DND-41 (cell line): ENCODE results near the gene FOXN3.

Experiments
- ATAC-seq: fragments of 200-7000 bp; cut with Tn5 transposase; 3 replicates; pipeline ENCODE4 v1.9.1; 2021; ENCODE audit warnings: low read depth; ENCODE audit not compliant: insufficient read depth
- DNase-seq: peaks from one replicate; pipeline ENCODE4 v3.0.0-alpha.2; 2020
- H2AFZ ChIP-seq: 2 replicates; pipeline ENCODE4 v1.6.0; 2012; ENCODE audit warnings: low read depth, low read length
- H3K27ac ChIP-seq: 2 replicates; pipeline ENCODE4 v1.5.1; 2012; ENCODE audit warnings: low read length, inconsistent platforms
- H3K27me3 ChIP-seq: fragments of 200-600 bp; sonication (generic); 2 replicates; pipeline ENCODE4 v1.6.0; 2012; ENCODE audit warnings: low read length, mild to moderate bottlenecking, inconsistent platforms; ENCODE audit not compliant: insufficient read depth, poor library complexity
- H3K36me3 ChIP-seq: 2 replicates; pipeline ENCODE4 v1.5.1; 2012; ENCODE audit warnings: low read length, inconsistent platforms; ENCODE audit not compliant: insufficient read depth
- H3K4me1 ChIP-seq: 2 replicates; pipeline ENCODE4 v1.5.1; 2012; ENCODE audit warnings: mild to moderate bottlenecking, low read length; ENCODE audit not compliant: insufficient read depth
- H3K4me2 ChIP-seq: 2 replicates; pipeline ENCODE4 v1.6.0; 2012; ENCODE audit warnings: mild to moderate bottlenecking, moderate library complexity, low read length, inconsistent platforms; ENCODE audit not compliant: insufficient read depth
- H3K4me3 ChIP-seq, 2 experiments: fragments of 200-600 bp in 1 of 2; shearing (Covaris generic) in 1 of 2; 2 replicates each; pipeline ENCODE4 v1.5.1; 2012 to 2016; ENCODE audit warnings: inconsistent platforms in 2 of 2, low read length in 2 of 2, mild to moderate bottlenecking in 2 of 2, low read depth in 1 of 2, moderate library complexity in 1 of 2
- H3K79me2 ChIP-seq: 2 replicates; pipeline ENCODE4 v1.6.0; 2012; ENCODE audit warnings: low read length, inconsistent platforms; ENCODE audit not compliant: insufficient read depth
- H3K9ac ChIP-seq: 2 replicates; pipeline ENCODE4 v1.6.0; 2012; ENCODE audit warnings: low read depth, mild to moderate bottlenecking, inconsistent platforms, low read length, moderate library complexity
- H3K9me3 ChIP-seq: 2 replicates; pipeline ENCODE4 v1.5.1; 2012; ENCODE audit warnings: low read length, moderate library complexity, mild to moderate bottlenecking, inconsistent platforms; ENCODE audit not compliant: insufficient read depth, severe bottlenecking
- H4K20me1 ChIP-seq: 2 replicates; pipeline ENCODE4 v1.6.0; 2012; ENCODE audit warnings: low read length; ENCODE audit not compliant: insufficient read depth
- EZH2 ChIP-seq: IDR thresholded peaks from 3 replicates; pipeline ENCODE4 v1.6.1; 2012; ENCODE audit warnings: borderline replicate concordance, low read depth, mild to moderate bottlenecking, moderate library complexity, low read length, inconsistent platforms; ENCODE audit not compliant: severe bottlenecking
- TF ChIP-seq, protein P1 (sequence below): IDR thresholded peaks from 2 replicates; pipeline ENCODE4 v1.5.1; 2012; ENCODE audit warnings: borderline replicate concordance, low read length, moderate library complexity, mild to moderate bottlenecking; ENCODE audit not compliant: poor library complexity, severe bottlenecking; ENCODE audit errors: extremely low read depth

FOXN3 gene

GRCh38 chr14:89432226-89432625 lies 15.2 kb upstream of the FOXN3 start:
- H4K20me1 ChIP-seq, result no peaks in the 10 kb centered on the region
- DNase-seq (no peak), ATAC-seq (no peak)
- peak overlapping the region; percentile 67 for H3K27ac ChIP-seq
- no peak overlapping the region for H2AFZ ChIP-seq
- H3K4me1 ChIP-seq, result peaks cover 48% of the 10 kb centered on the region
- TF ChIP-seq, protein P1, sequence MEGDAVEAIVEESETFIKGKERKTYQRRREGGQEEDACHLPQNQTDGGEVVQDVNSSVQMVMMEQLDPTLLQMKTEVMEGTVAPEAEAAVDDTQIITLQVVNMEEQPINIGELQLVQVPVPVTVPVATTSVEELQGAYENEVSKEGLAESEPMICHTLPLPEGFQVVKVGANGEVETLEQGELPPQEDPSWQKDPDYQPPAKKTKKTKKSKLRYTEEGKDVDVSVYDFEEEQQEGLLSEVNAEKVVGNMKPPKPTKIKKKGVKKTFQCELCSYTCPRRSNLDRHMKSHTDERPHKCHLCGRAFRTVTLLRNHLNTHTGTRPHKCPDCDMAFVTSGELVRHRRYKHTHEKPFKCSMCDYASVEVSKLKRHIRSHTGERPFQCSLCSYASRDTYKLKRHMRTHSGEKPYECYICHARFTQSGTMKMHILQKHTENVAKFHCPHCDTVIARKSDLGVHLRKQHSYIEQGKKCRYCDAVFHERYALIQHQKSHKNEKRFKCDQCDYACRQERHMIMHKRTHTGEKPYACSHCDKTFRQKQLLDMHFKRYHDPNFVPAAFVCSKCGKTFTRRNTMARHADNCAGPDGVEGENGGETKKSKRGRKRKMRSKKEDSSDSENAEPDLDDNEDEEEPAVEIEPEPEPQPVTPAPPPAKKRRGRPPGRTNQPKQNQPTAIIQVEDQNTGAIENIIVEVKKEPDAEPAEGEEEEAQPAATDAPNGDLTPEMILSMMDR, result no peak
- TF ChIP-seq EZH2, result no peak
- H3K9me3 ChIP-seq, result no peaks in the 10 kb centered on the region
- H3K4me2 ChIP-seq, result no peak overlapping the region
- no peak overlapping the region for H3K9ac ChIP-seq
- no peak overlapping the region for H3K4me3 ChIP-seq
- no peaks in the 10 kb centered on the region for H3K27me3 ChIP-seq
- peaks cover 28% of the 10 kb centered on the region for H3K79me2 ChIP-seq
- no peaks in the 10 kb centered on the region for H3K36me3 ChIP-seq

GRCh38 chr14:89430391-89431236 lies 13.6 kb upstream of the FOXN3 start:
- peak overlapping the region; percentile 31 to 55 for H3K4me3 ChIP-seq
- H3K27me3 ChIP-seq, result no peaks in the 10 kb centered on the region
- DNase-seq (peak; percentile 51), ATAC-seq (peak; percentile 57)
- no peaks in the 10 kb centered on the region for H3K9me3 ChIP-seq
- H3K4me1 ChIP-seq, result peaks cover 55% of the 10 kb centered on the region
- H3K9ac ChIP-seq, result peak overlapping the region; percentile 79
- H2AFZ ChIP-seq, result peak overlapping the region; percentile 66
- H3K36me3 ChIP-seq, result no peaks in the 10 kb centered on the region
- TF ChIP-seq, protein P1, result no peak
- no peak for TF ChIP-seq EZH2
- no peaks in the 10 kb centered on the region for H4K20me1 ChIP-seq
- H3K4me2 ChIP-seq, result peak overlapping the region; percentile 74
- H3K27ac ChIP-seq, result peak overlapping the region; percentile 100
- H3K79me2 ChIP-seq, result peaks cover 38% of the 10 kb centered on the region

DNA sequence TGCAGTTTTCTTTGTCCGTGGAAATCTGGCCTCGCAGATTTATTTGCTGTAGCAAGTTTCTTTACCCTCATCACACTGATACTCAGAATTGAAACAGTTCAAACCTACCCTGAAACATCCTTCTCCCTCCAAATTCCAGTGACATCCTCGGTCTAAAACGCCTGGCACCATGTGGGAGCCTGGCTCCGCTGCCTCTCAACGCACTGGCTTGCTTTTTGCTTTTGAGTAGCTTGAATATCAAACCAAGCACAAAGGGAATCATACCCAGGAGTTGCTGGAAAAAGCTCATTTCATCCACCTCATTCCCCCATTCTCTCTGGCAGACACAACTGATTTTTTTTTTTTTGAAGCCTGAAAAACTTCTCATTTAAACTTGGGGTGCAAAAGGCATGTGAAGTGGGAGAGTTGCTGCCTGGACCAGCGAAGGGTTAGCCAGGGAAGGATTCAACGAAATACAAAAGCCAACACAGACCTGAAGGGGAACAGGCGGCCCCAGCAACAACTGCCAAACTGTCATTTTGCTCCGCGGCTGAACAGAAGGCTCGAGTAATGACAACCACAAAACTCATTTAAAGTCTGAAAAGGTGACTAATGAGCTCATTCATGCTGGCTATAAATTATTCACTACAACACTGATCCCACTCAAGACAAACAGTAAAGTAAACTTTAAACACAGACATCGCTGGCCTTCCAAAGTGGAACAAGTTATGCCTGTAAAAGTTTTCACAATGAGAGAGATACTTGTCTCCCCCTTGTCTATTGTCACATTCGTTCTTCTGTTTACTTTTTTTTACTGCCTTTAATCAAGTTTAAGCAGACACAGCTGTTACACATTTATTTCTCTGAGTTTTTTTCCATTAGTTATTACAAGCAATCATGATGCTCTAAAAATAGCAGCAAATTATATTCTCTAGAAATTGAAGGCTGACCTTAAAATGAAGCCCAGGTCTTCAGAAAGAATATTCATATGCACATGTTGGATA lies 12.5 kb upstream of the FOXN3 start:
- ATAC-seq, result peak; percentile 76
- TF ChIP-seq, protein P1, result no peak
- no peak for TF ChIP-seq EZH2
- Histone ChIP-seq H3K27me3 (no peaks in the 10 kb centered on the region), H3K9me3 (no peaks in the 10 kb centered on the region), H3K36me3 (no peaks in the 10 kb centered on the region), H3K9ac (peak overlapping the region; percentile 79), H3K79me2 (peaks cover 37% of the 10 kb centered on the region), H3K4me1 (peaks cover 55% of the 10 kb centered on the region), H2AFZ (peak overlapping the region; percentile 66), H3K4me2 (peak overlapping the region; percentile 74), H3K27ac (peak overlapping the region; percentile 100), H4K20me1 (no peaks in the 10 kb centered on the region), H3K4me3 (peak overlapping the region; percentile 31 to 55)
- DNase-seq, result peak; percentile 81
